BLaER1 treated with 17β-estradiol and CSF1 and Interleukin-3, amounts not matched to agents 10 nM and 100 nM (cell line): ENCODE data around the gene ACOT7.

Experiments used
- H3K27ac ChIP-seq, 11 experiments: shearing (Covaris generic); formaldehyde crosslinking; 2 replicates each; pipeline ENCODE4 v1.8.1; 2022
- H3K27me3 ChIP-seq, 11 experiments: shearing (Covaris generic); formaldehyde crosslinking; 2 replicates each; pipeline ENCODE4 v1.8.1; 2022
- H3K36me3 ChIP-seq, 11 experiments: shearing (Covaris generic); formaldehyde crosslinking; 2 replicates each; pipeline ENCODE4 v1.8.1; 2022
- H3K4me1 ChIP-seq, 10 experiments: shearing (Covaris generic); formaldehyde crosslinking; 2 replicates each; pipeline ENCODE4 v1.8.1; 2022
- H3K4me2 ChIP-seq, 11 experiments: shearing (Covaris generic); formaldehyde crosslinking; 2 replicates each; pipeline ENCODE4 v1.8.1; 2022
- H3K4me3 ChIP-seq, 10 experiments: shearing (Covaris generic); formaldehyde crosslinking; 2 replicates each; pipeline ENCODE4 v1.8.1; 2022
- H3K9ac ChIP-seq, 11 experiments: shearing (Covaris generic); formaldehyde crosslinking; 2 replicates each; pipeline ENCODE4 v1.8.1; 2022
- H3K9me3 ChIP-seq, 11 experiments: shearing (Covaris generic); formaldehyde crosslinking; replicated peaks in 1 of 11; 2 replicates each; pipeline ENCODE4 v1.8.1; 2022
- H4K20me1 ChIP-seq, 11 experiments: shearing (Covaris generic); formaldehyde crosslinking; 2 replicates each; pipeline ENCODE4 v1.8.1; 2022
- Cebpa-rat ChIP-seq, 11 experiments: shearing (Covaris generic); IDR thresholded peaks; 2 replicates each; pipeline ENCODE4 v1.8.1; 2022

The ACOT7 gene

GRCh38 chr1:6419804-6420453 is 26.4 kb upstream of the ACOT7 start, which contains the start of gene HES2:
TSS of gene HES2 (minus strand) at chr1:6419919. CDS start at chr1:6419820, 99 bp downstream.
- peak within 1 kb of the TSS in 1 of 11 experiments; percentile 15; a peak in 2 of 22 replicates for H3K27ac ChIP-seq
- peaks cover 50 to 70% (median 61%) of the 10 kb centered on the region in 10 experiments for H3K4me1 ChIP-seq
- H3K4me3 ChIP-seq = peak within 1 kb of the TSS; percentile 51 to 70 (median 58)
- H3K9ac ChIP-seq = peak within 1 kb of the TSS in 10 of 11 experiments; percentile 0 to 63 (median 54); a peak in 17 of 22 replicates
- H4K20me1 ChIP-seq = peaks cover 0 to 69% (median 40%) of the 10 kb centered on the region in 11 experiments; a peak in 17 of 22 replicates
- peaks cover 85 to 99% (median 90%) of the 10 kb centered on the region in 11 experiments for H3K27me3 ChIP-seq
- H3K4me2 ChIP-seq = peak within 1 kb of the TSS; percentile 82 to 100 (median 98)
- no peaks in the 10 kb centered on the region for H3K36me3 ChIP-seq
- no peak for TF ChIP-seq Cebpa-rat (IDR thresholded peaks at IDR 0.05)
- H3K9me3 ChIP-seq = no peaks in the 10 kb centered on the region

- H3K27me3 ChIP-seq = peaks cover 79 to 98% (median 87%) of the 10 kb centered on the region in 11 experiments
These were observed 25.8 kb upstream of the ACOT7 start for GRCh38 chr1:6419397-6419803.

GRCh38 chr1:6418668-6419396 is 25.3 kb upstream of the ACOT7 start:
- H3K4me2 ChIP-seq = peak overlapping the region; percentile 82 to 100 (median 98)
- H3K4me1 ChIP-seq = peaks cover 46 to 65% (median 58%) of the 10 kb centered on the region in 10 experiments
- peak overlapping the region in 6 of 11 experiments; percentile 1 to 63 (median 58); a peak in 10 of 22 replicates for H3K9ac ChIP-seq
- peaks cover 74 to 92% (median 82%) of the 10 kb centered on the region in 11 experiments for H3K27me3 ChIP-seq
- H3K27ac ChIP-seq = no peak overlapping the region
- peaks cover 0 to 60% (median 35%) of the 10 kb centered on the region in 11 experiments; a peak in 17 of 22 replicates for H4K20me1 ChIP-seq
- no peaks in the 10 kb centered on the region for H3K9me3 ChIP-seq
- no peaks in the 10 kb centered on the region for H3K36me3 ChIP-seq
- no peak for TF ChIP-seq Cebpa-rat (IDR thresholded peaks at IDR 0.05)
- peak overlapping the region; percentile 51 to 70 (median 58); a peak in 19 of 20 replicates for H3K4me3 ChIP-seq

More at GRCh38 chr1:6419397-6419803, 25.8 kb upstream of the ACOT7 start:
- Histone ChIP-seq H3K36me3 (no peaks in the 10 kb centered on the region), H4K20me1 (peaks cover 0 to 65% (median 40%) of the 10 kb centered on the region in 11 experiments; a peak in 17 of 22 replicates), H3K4me2 (peak overlapping the region; percentile 82 to 100 (median 98)), H3K27ac (no peak overlapping the region), H3K9ac (peak overlapping the region in 8 of 11 experiments; percentile 12 to 63 (median 55); a peak in 16 of 22 replicates), H3K4me3 (peak overlapping the region; percentile 51 to 70 (median 58)), H3K9me3 (no peaks in the 10 kb centered on the region), H3K4me1 (peaks cover 51 to 71% (median 62%) of the 10 kb centered on the region in 10 experiments)
- no peak for TF ChIP-seq Cebpa-rat (IDR thresholded peaks at IDR 0.05)

- Histone ChIP-seq H3K27me3 (peaks cover 66 to 85% (median 74%) of the 10 kb centered on the region in 11 experiments), H3K4me2 (peak overlapping the region in 10 of 11 experiments; percentile 82 to 100 (median 98); a peak in 18 of 22 replicates), H3K4me1 (peaks cover 39 to 58% (median 51%) of the 10 kb centered on the region in 10 experiments), H4K20me1 (peaks cover 0 to 53% (median 29%) of the 10 kb centered on the region in 11 experiments; a peak in 16 of 22 replicates), H3K4me3 (peak overlapping the region in 4 of 10 experiments; percentile 55 to 70 (median 64); a peak in 6 of 20 replicates), H3K9me3 (no peaks in the 10 kb centered on the region), H3K27ac (no peak overlapping the region), H3K36me3 (no peaks in the 10 kb centered on the region), H3K9ac (peak overlapping the region in 1 of 11 experiments; percentile 61; a peak in 4 of 22 replicates)
- TF ChIP-seq Cebpa-rat (IDR thresholded peaks at IDR 0.05) = no peak
These were observed 24.5 kb upstream of the ACOT7 start for GRCh38 chr1:6417961-6418667.

- Histone ChIP-seq H3K9me3 (no peaks in the 10 kb centered on the region), H3K27me3 (peaks cover 55 to 73% (median 62%) of the 10 kb centered on the region in 11 experiments), H3K4me1 (peaks cover 35 to 50% (median 45%) of the 10 kb centered on the region in 10 experiments), H3K4me3 (no peak overlapping the region), H3K27ac (no peak overlapping the region), H3K36me3 (no peaks in the 10 kb centered on the region), H4K20me1 (peaks cover 0 to 40% (median 27%) of the 10 kb centered on the region in 11 experiments; a peak in 16 of 22 replicates), H3K9ac (no peak overlapping the region), H3K4me2 (no peak overlapping the region)
- TF ChIP-seq Cebpa-rat (IDR thresholded peaks at IDR 0.05) = no peak
These were observed 23.3 kb upstream of the ACOT7 start for GRCh38 chr1:6416906-6417305.

GRCh38 chr1:6416295-6416656 is 22.7 kb upstream of the ACOT7 start:
- H3K4me1 ChIP-seq = peaks cover 33 to 45% (median 39%) of the 10 kb centered on the region in 10 experiments
- no peak overlapping the region for H3K9ac ChIP-seq
- no peak overlapping the region for H3K4me2 ChIP-seq
- peaks cover 0 to 34% (median 25%) of the 10 kb centered on the region in 11 experiments; a peak in 16 of 22 replicates for H4K20me1 ChIP-seq
- no peaks in the 10 kb centered on the region for H3K36me3 ChIP-seq
- no peaks in the 10 kb centered on the region for H3K9me3 ChIP-seq
- H3K4me3 ChIP-seq = no peak overlapping the region
- peaks cover 49 to 67% (median 56%) of the 10 kb centered on the region in 11 experiments for H3K27me3 ChIP-seq
- TF ChIP-seq Cebpa-rat (IDR thresholded peaks at IDR 0.05) = no peak
- no peak overlapping the region for H3K27ac ChIP-seq

- Histone ChIP-seq H3K36me3 (no peaks in the 10 kb centered on the region), H3K4me3 (no peak overlapping the region), H3K9ac (0 out of 22 replicates have a peak overlapping the region, but pooled peaks of 1 of the 11 experiments have one; percentile 42), H4K20me1 (peaks cover 0 to 22% (median 15%) of the 10 kb centered on the region in 11 experiments; a peak in 16 of 22 replicates), H3K4me2 (peak overlapping the region; percentile 7 to 57 (median 43); a peak in 18 of 22 replicates), H3K4me1 (peaks cover 23 to 41% (median 28%) of the 10 kb centered on the region in 10 experiments), H3K27ac (no peak overlapping the region), H3K27me3 (peaks cover 36 to 55% (median 44%) of the 10 kb centered on the region in 11 experiments), H3K9me3 (no peaks in the 10 kb centered on the region)
- TF ChIP-seq Cebpa-rat (IDR thresholded peaks at IDR 0.05) = peak in 4 of 11 experiments; percentile 9 to 77 (median 34); a peak in 4 of 22 replicates
These were observed 21.5 kb upstream of the ACOT7 start for GRCh38 chr1:6414881-6415626.
